ENCODE data around the gene RHBDL2. TPM values are rescaled to one million over a fixed set of nuclear protein-coding genes. Genes with fewer than 3 reads are reported as not detected.

The RHBDL2 gene
- total and polyA plus RNA-seq, 2 of the 4 experiments (the other 2 are of a cell fraction): 0.36 to 0.38 TPM

DNA sequence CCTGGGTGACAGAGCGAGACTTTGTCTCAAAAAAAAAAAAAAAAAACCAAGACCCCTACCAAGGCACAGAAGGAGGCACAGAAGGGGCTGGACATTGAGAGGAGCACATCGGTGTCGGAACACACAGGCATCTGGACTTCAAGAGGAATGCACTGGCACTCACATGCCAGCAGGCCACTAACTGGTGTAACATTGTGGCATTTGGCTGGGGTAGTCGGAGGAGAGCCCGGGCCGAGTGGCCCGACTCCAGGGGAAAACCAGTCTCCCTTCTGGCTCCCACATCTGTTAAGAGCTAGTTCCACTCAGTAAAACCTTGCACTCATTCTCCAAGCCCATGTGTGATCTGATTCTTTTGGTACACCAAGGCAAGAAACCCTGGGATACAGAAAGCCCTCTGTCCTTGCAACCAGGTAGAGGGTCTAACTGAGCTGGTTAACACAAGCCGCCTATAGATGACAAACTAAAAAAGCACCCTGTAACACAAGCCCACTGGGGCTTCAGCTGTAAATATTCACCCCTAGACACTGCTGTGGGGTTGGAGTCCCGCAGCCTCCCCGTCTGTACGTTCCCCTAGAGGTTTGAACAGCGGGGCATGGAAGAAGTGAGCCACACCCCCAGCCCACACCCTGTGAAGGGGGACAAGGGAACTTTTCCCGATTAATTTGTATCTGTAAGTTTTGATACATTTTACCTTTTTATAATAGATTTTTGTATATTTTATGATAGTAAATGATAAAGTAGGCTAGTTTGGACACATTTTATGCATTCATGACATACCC, 32.2 kb upstream of the RHBDL2 start:
- Histone ChIP-seq H3K4me2 (ENCODE audit: low read depth, low read length) (no peak overlapping the region), H2BK5ac (ENCODE audit: low read depth, low read length, poor library complexity, severe bottlenecking) (no peak overlapping the region), H4K5ac (ENCODE audit: low read depth, low read length) (no peak overlapping the region), H3K9ac (ENCODE audit: low read depth, low read length) (no peak overlapping the region), H2AK9ac (replicated peaks; ENCODE audit: low read depth, low read length, poor library complexity) (no peak overlapping the region), H2BK120ac (ENCODE audit: low read depth, low read length) (no peak overlapping the region), H3K4me1 (ENCODE audit: control insufficient read depth, insufficient read depth, low read length) (no peaks in the 10 kb centered on the region), H4K91ac (ENCODE audit: insufficient read depth, low read depth, low read length) (no peak overlapping the region), H3K56ac (ENCODE audit: extremely low read depth, insufficient read depth, low read length) (no peak overlapping the region), H4K8ac (ENCODE audit: low read depth in 2 of 2, low read length in 2 of 2) (no peak overlapping the region), H2BK20ac (ENCODE audit: low read depth, low read length) (no peak overlapping the region), H2AFZ (replicated peaks; ENCODE audit: low read length, poor library complexity) (no peak overlapping the region), H3K36me3 (ENCODE audit: control insufficient read depth, insufficient read depth, low read length) (no peaks in the 10 kb centered on the region), H2AK5ac (ENCODE audit: low read depth, low read length) (no peak overlapping the region), H3K9me3 (ENCODE audit: control insufficient read depth, insufficient read depth, low read length) (peaks cover 4% of the 10 kb centered on the region), H3K9me1 (ENCODE audit: insufficient read depth, low read length) (no peaks in the 10 kb centered on the region), H3K23ac (ENCODE audit: low read depth, low read length) (no peak overlapping the region), H4K20me1 (ENCODE audit: insufficient read depth, low read length) (no peaks in the 10 kb centered on the region), H2BK15ac (ENCODE audit: low read depth, low read length) (no peak overlapping the region), H3K27ac (ENCODE audit: insufficient read depth, low read length) (no peak overlapping the region), H3K79me1 (ENCODE audit: low read depth in 1 of 2, low read length in 2 of 2) (no peaks in the 10 kb centered on the region), H3K14ac (replicated peaks; ENCODE audit: low read depth, low read length) (no peak overlapping the region), H3K27me3 (ENCODE audit: control insufficient read depth, insufficient read depth, low read length) (no peaks in the 10 kb centered on the region; the same call in 1 of the 2 replicates), H3K4ac (ENCODE audit: low read depth, low read length) (no peak overlapping the region), H3K4me3 (ENCODE audit: insufficient read depth, low read depth, low read length) (no peak overlapping the region), H3K18ac (ENCODE audit: low read depth, low read length) (no peak overlapping the region)
- dilution Hi-C loops (cut with HindIII; ENCODE audit: low sequenced_read_pairs, unreplicated experiment) (no loop called here), in situ Hi-C loops (cut with MboI; ENCODE audit: low sequenced_read_pairs) (no loop called here), intact Hi-C loops (cut with micrococcal nuclease) (no loop called here)
- POLR2A ChIA-PET (ENCODE audit: unreplicated experiment): no interaction called here
- DNase-seq (no peak), ATAC-seq (ENCODE audit: low read depth) (no peak)
- WGBS, 2 experiments (ENCODE audit: extremely low coverage in 2 of 2, insufficient read length in 1 of 2): 70% methylated on average over 3 of the region's 13 CpGs; no CpG with 5 or more reads in 1 of the 2 experiments
- BruUV-seq (replicated peaks): no TSS peak
- TF ChIP-seq MAZ (IDR thresholded peaks at IDR 0.05; ENCODE audit: borderline replicate concordance, low read depth, low read length): no peak
- TF ChIP-seq POLR2A (IDR thresholded peaks at IDR 0.05; ENCODE audit: low read depth, low read length): no peak
- no peak for TF ChIP-seq SMC3 (IDR thresholded peaks at IDR 0.05; ENCODE audit: low read depth, low read length)
- TF ChIP-seq CHD1 (IDR thresholded peaks at IDR 0.05; ENCODE audit: low read depth, low read length): no peak
- no peak for TF ChIP-seq CEBPB (IDR thresholded peaks at IDR 0.05; ENCODE audit: low read depth, low read length)
- TF ChIP-seq, protein P1, sequence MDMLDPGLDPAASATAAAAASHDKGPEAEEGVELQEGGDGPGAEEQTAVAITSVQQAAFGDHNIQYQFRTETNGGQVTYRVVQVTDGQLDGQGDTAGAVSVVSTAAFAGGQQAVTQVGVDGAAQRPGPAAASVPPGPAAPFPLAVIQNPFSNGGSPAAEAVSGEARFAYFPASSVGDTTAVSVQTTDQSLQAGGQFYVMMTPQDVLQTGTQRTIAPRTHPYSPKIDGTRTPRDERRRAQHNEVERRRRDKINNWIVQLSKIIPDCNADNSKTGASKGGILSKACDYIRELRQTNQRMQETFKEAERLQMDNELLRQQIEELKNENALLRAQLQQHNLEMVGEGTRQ (IDR thresholded peaks at IDR 0.05; ENCODE audit: low read depth, low read length): no peak
- TF ChIP-seq, protein P2, sequence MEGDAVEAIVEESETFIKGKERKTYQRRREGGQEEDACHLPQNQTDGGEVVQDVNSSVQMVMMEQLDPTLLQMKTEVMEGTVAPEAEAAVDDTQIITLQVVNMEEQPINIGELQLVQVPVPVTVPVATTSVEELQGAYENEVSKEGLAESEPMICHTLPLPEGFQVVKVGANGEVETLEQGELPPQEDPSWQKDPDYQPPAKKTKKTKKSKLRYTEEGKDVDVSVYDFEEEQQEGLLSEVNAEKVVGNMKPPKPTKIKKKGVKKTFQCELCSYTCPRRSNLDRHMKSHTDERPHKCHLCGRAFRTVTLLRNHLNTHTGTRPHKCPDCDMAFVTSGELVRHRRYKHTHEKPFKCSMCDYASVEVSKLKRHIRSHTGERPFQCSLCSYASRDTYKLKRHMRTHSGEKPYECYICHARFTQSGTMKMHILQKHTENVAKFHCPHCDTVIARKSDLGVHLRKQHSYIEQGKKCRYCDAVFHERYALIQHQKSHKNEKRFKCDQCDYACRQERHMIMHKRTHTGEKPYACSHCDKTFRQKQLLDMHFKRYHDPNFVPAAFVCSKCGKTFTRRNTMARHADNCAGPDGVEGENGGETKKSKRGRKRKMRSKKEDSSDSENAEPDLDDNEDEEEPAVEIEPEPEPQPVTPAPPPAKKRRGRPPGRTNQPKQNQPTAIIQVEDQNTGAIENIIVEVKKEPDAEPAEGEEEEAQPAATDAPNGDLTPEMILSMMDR (conservative IDR thresholded peaks at IDR 0.05; ENCODE audit: low read depth, low read length): no peak
- no peak for TF ChIP-seq RFX5 (IDR thresholded peaks at IDR 0.05; ENCODE audit: low read depth, low read length)
- no peak for TF ChIP-seq MXI1 (IDR thresholded peaks at IDR 0.05; ENCODE audit: borderline replicate concordance, low read depth, low read length)
- TF ChIP-seq FOS (IDR thresholded peaks at IDR 0.05; ENCODE audit: low read depth, low read length): no peak
- no peak for TF ChIP-seq MAFK (IDR thresholded peaks at IDR 0.05; ENCODE audit: low read depth, low read length)
- no peak for TF ChIP-seq RAD21 (IDR thresholded peaks at IDR 0.05; ENCODE audit: low read length)
- TF ChIP-seq BHLHE40 (IDR thresholded peaks at IDR 0.05; ENCODE audit: low read depth, low read length): no peak
- CTCF ChIA-PET: interaction anchor here (0.7 kb wide), 1 partner anchor 15 kb away, joined by 3 read pairs; no protein-coding TSS in a partner anchor

Data from IMR-90 (cell line).